OCI-LY7 (cell line): ENCODE measurements around the gene PSME3. TPM values are rescaled to one million over a fixed set of nuclear protein-coding genes. Genes with fewer than 3 reads are reported as not detected.

Source experiments
- Bru-seq: library from RNA; stranded (reverse); fragments of 400-500 nt; gene quantifications from one replicate; lab custom pipeline; 2021; lab: Mats Ljungman, UMichigan
- BruChase-seq, 2 experiments: library from RNA; stranded (reverse); fragments of 400-500 nt; gene quantifications; one replicate each; lab custom pipeline; 2021; lab: Mats Ljungman, UMichigan
- BruUV-seq: library from RNA; stranded (reverse); fragments of 400-500 nt; replicated peaks from 2 replicates; lab custom pipeline; 2021; lab: Mats Ljungman, UMichigan
- CTCF ChIA-PET: fragments of 300-600 bp; sonication (Branson Sonifier 250); formaldehyde crosslinking; loops from one replicate; lab custom pipeline; 2022; ENCODE audit warnings: antibody characterized with exemption; ENCODE audit not compliant: unreplicated experiment; lab: Charles Lee
- POLR2A ChIA-PET: fragments of 300-600 bp; sonication (Branson Sonifier 250); formaldehyde crosslinking; loops from one replicate; lab custom pipeline; 2022; ENCODE audit warnings: antibody characterized with exemption; lab: Charles Lee
- DNase-seq: peaks from one replicate; pipeline ENCODE4 v3.0.0-alpha.2; 2015; ENCODE audit warnings: low spot score
- H2AFZ ChIP-seq: fragments of 200-600 bp; sonication (generic), shearing (Covaris generic); 2 replicates; pipeline ENCODE4 v1.6.1; 2014; ENCODE audit warnings: mild to moderate bottlenecking, antibody characterized with exemption, low read length, moderate library complexity
- H3K27ac ChIP-seq: fragments of 200-600 bp; sonication (generic); 2 replicates; pipeline ENCODE4 v1.5.1; 2014; ENCODE audit warnings: mixed run types, low read depth, mild to moderate bottlenecking, moderate library complexity, low read length, inconsistent platforms; ENCODE audit not compliant: poor library complexity, severe bottlenecking
- H3K36me3 ChIP-seq: fragments of 200-600 bp; sonication (generic); 2 replicates; pipeline ENCODE4 v1.6.1; 2014; ENCODE audit warnings: mild to moderate bottlenecking, antibody characterized with exemption, low read length, moderate library complexity, mixed read lengths; ENCODE audit not compliant: insufficient read depth
- H3K4me1 ChIP-seq: fragments of 200-600 bp; sonication (generic); 2 replicates; pipeline ENCODE4 v1.5.1; 2014; ENCODE audit warnings: mild to moderate bottlenecking, low read length; ENCODE audit not compliant: insufficient read depth, poor library complexity, severe bottlenecking
- H3K4me2 ChIP-seq: fragments of 200-600 bp; sonication (generic); 2 replicates; pipeline ENCODE4 v1.6.1; 2014; ENCODE audit warnings: mild to moderate bottlenecking, low read length
- H3K4me3 ChIP-seq: fragments of 200-600 bp; sonication (generic); 2 replicates; pipeline ENCODE4 v1.5.1; 2014; ENCODE audit warnings: mild to moderate bottlenecking, low read depth, low read length; ENCODE audit not compliant: poor library complexity, severe bottlenecking
- H3K79me2 ChIP-seq: fragments of 200-600 bp; sonication (generic); 2 replicates; pipeline ENCODE4 v1.6.1; 2016; ENCODE audit warnings: low read depth, mild to moderate bottlenecking, low read length, moderate library complexity, mixed read lengths; ENCODE audit not compliant: insufficient read depth
- H3K9me2 ChIP-seq: fragments of 200-600 bp; sonication (generic); 2 replicates; pipeline ENCODE4 v1.6.1; 2016; ENCODE audit warnings: mild to moderate bottlenecking, low read length, mixed read lengths; ENCODE audit not compliant: insufficient read depth
- H3K9me3 ChIP-seq: fragments of 200-600 bp; sonication (generic); 2 replicates; pipeline ENCODE4 v1.6.1; 2014; ENCODE audit warnings: mild to moderate bottlenecking, mixed run types, low read length, mixed read lengths
- H4K20me1 ChIP-seq: fragments of 200-600 bp; sonication (generic); 2 replicates; pipeline ENCODE4 v1.6.1; 2014; ENCODE audit warnings: mild to moderate bottlenecking, antibody characterized with exemption, low read length, moderate library complexity, mixed read lengths; ENCODE audit not compliant: insufficient read depth
- EZH2phosphoT487 ChIP-seq: fragments of 200-600 bp; sonication (generic); IDR thresholded peaks from 2 replicates; pipeline ENCODE4 v1.6.1; 2018; ENCODE audit warnings: low read depth, borderline replicate concordance, mild to moderate bottlenecking, mixed run types, antibody characterized with exemption, low read length, moderate library complexity, mixed read lengths
- intact Hi-C: fragments of 100-400 bp; cut with micrococcal nuclease; formaldehyde crosslinking; loops from one replicate; pipeline ENCODE4 v1.10.0; 2022; ENCODE audit not compliant: unreplicated experiment
- long read RNA-seq: library from polyadenylated mRNA; stranded (forward); transcript quantifications from one replicate; pipeline ENCODE4 v2.0.0, GENCODE V29; 2022
- total RNA-seq, 2 experiments: library from RNA; depleted of rRNA in 1 of 2; stranded (reverse); fragments of >200 nt in 1 of 2; shearing (Covaris generic) in 1 of 2; gene quantifications; 2 replicates each; pipeline ENCODE4 v1.2.3, GENCODE V29; 2014 to 2022
- TF ChIP-seq, protein P1 (sequence below): fragments of 200-600 bp; sonication (generic); conservative IDR thresholded peaks from 2 replicates; pipeline ENCODE4 v1.5.1; 2014; ENCODE audit warnings: mild to moderate bottlenecking, antibody characterized with exemption, low read length, moderate library complexity, mixed read lengths

PSME3 gene, protein sequence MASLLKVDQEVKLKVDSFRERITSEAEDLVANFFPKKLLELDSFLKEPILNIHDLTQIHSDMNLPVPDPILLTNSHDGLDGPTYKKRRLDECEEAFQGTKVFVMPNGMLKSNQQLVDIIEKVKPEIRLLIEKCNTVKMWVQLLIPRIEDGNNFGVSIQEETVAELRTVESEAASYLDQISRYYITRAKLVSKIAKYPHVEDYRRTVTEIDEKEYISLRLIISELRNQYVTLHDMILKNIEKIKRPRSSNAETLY
- total RNA-seq (2014; rRNA removed; shearing (Covaris generic)) (80.3 and 81.9 TPM in 2 replicates), total RNA-seq (2022) (122 and 167 TPM in 2 replicates), Bru-seq, nascent RNA (percentile 82 among the genes with signal in this experiment), BruChase-seq, experiment 1, labeled RNA remaining after a 6-hour chase (percentile 95 among the genes with signal in this experiment), BruChase-seq, experiment 2, labeled RNA remaining after a 2-hour chase (percentile 96 among the genes with signal in this experiment)
- long read RNA-seq, transcript PSME3-210 (11 exons, 998 nt), result major isoform, 196 of 218 reads
- long read RNA-seq, partial matches to known transcripts, result 7 of 218 reads
- long read RNA-seq, other reads (novel, unspliced or antisense), result 13 of 218 reads

DNA sequence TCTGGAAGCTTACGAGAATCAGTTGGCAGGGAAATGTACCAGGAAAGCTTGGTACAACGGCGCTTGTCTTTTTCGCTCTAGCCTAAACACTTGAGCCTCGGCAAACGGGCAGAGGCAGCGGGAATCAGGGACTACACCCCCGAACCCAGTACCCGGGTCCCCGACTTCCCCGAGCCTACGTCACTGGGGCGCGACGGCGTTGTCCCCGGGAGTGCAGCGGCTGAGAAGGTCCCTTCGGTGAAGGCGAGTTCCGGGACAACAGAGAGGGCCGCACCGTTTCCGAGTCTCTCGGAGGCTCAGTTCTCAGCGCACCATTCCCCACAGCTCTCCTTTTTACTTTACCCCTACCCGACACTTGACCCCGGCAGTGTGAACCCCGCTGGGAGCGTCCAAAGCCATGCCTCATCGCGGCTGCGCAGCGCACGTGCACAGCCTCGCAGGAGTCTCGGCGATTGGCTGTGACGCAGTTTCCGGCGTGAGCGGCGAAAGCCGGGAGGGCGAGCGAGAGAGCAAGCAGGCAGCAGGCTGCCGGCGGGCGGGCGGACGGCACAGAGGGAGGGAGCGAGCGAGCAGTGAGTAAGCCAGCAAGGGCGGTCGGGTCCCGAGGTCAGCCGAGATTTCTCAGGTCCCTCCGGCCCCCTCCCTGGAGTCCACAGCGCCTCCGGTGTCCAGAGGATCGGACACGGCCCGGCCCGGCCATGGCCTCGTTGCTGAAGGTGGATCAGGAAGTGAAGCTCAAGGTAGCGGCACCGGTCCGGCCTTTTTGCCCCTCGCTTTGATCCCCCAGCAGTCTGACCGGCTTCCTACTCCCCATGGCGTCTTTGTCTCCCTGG is at the start of gene PSME3:
PSME3 (plus strand) TSS at position 464 of the 833 bp plus-strand sequence; CDS start at position 699, 235 bp downstream.
- Histone ChIP-seq H4K20me1 (peaks cover 8% of the 10 kb centered on the region; the same call in 1 of the 2 replicates), H3K9me2 (no peaks in the 10 kb centered on the region), H3K27ac (peak within 1 kb of the TSS; percentile 60), H3K4me1 (peaks cover 15% of the 10 kb centered on the region), H2AFZ (peak within 1 kb of the TSS; percentile 86), H3K4me2 (peak within 1 kb of the TSS; percentile 87), H3K9me3 (no peaks in the 10 kb centered on the region), H3K4me3 (peak within 1 kb of the TSS; percentile 99), H3K36me3 (peaks cover 43% of the 10 kb centered on the region), H3K79me2 (peaks cover 43% of the 10 kb centered on the region)
- CTCF ChIA-PET, result interaction anchor here (0.6 to 0.7 kb wide), 3 partner anchors 9 to 151 kb away, joined by 3 to 4 read pairs (median 3); partner anchors contain the start of gene BECN1
- intact Hi-C loops, result loop anchor here (5.0 kb wide), 2 partner anchors 74 to 164 kb away; partner anchors contain the start of gene RPL27
- DNase-seq, result peak; percentile 91
- TF ChIP-seq, protein P1, sequence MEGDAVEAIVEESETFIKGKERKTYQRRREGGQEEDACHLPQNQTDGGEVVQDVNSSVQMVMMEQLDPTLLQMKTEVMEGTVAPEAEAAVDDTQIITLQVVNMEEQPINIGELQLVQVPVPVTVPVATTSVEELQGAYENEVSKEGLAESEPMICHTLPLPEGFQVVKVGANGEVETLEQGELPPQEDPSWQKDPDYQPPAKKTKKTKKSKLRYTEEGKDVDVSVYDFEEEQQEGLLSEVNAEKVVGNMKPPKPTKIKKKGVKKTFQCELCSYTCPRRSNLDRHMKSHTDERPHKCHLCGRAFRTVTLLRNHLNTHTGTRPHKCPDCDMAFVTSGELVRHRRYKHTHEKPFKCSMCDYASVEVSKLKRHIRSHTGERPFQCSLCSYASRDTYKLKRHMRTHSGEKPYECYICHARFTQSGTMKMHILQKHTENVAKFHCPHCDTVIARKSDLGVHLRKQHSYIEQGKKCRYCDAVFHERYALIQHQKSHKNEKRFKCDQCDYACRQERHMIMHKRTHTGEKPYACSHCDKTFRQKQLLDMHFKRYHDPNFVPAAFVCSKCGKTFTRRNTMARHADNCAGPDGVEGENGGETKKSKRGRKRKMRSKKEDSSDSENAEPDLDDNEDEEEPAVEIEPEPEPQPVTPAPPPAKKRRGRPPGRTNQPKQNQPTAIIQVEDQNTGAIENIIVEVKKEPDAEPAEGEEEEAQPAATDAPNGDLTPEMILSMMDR, result no peak
- TF ChIP-seq EZH2phosphoT487, result no peak
- POLR2A ChIA-PET, result interaction anchor here (0.5 to 2.2 kb wide), 5 partner anchors 10 to 165 kb away, joined by 3 to 12 read pairs (median 4); partner anchors contain the start of genes BECN1 and RPL27
- BruUV-seq, result no TSS peak

DNA sequence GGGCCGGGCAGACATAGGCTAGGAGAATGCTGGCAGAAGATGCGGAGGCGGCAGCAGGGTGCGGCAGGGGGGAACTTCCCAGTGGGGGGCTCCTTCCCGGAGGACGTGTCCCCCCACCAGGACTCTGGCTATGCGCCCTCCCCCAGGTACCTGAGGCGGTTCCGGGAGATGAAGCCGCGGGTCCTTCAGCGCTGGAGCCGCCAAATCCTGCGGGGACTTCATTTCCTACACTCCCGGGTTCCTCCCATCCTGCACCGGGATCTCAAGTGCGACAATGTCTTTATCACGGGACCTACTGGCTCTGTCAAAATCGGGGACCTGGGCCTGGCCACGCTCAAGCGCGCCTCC is 49.4 kb upstream of the PSME3 start:
- Histone ChIP-seq H2AFZ (no peak overlapping the region), H3K79me2 (no peaks in the 10 kb centered on the region), H3K9me2 (no peaks in the 10 kb centered on the region), H3K36me3 (peaks cover 10% of the 10 kb centered on the region), H3K4me2 (no peak overlapping the region), H3K9me3 (no peaks in the 10 kb centered on the region), H3K4me1 (no peaks in the 10 kb centered on the region), H4K20me1 (no peaks in the 10 kb centered on the region), H3K4me3 (no peak overlapping the region), H3K27ac (no peak overlapping the region)
- ChIA-PET CTCF (no interaction called here), POLR2A (no interaction called here)
- no peak for TF ChIP-seq EZH2phosphoT487
- TF ChIP-seq, protein P1, result no peak
- DNase-seq, result no peak
- intact Hi-C loops, result no loop called here
- no TSS peak for BruUV-seq
